HCT116 (cell line): Measurements from ENCODE around the gene LMOD3. TPM values are rescaled to one million over a fixed set of nuclear protein-coding genes. Genes with fewer than 3 reads are reported as not detected.

Experiments used
- ATAC-seq: fragments of 200-7000 bp; cut with Tn5 transposase; 2 replicates; pipeline ENCODE4 v1.9.1; 2020; ENCODE audit warnings: mild to moderate bottlenecking, moderate library complexity
- BruUV-seq: library from RNA; stranded (reverse); fragments of 400-500 nt; replicated peaks from 2 replicates; lab custom pipeline; 2021; lab: Mats Ljungman, UMichigan
- CTCF ChIA-PET: fragments of 300-600 bp; sonication (Branson Sonifier 250); formaldehyde crosslinking; loops from one replicate; lab custom pipeline; 2021; ENCODE audit warnings: antibody characterized with exemption; lab: Charles Lee
- POLR2A ChIA-PET: fragments of 300-600, 350-600 bp; sonication (Branson Sonifier 250); formaldehyde crosslinking; loops from one replicate; lab custom pipeline; 2021; ENCODE audit warnings: antibody characterized with exemption; lab: Charles Lee
- RAD21 ChIA-PET, 2 experiments: fragments of 300-600 bp; sonication (Branson Sonifier 250); formaldehyde crosslinking; loops; one replicate each; lab custom pipeline; 2023; ENCODE audit warnings: low total read pairs in 2 of 2; ENCODE audit not compliant: uncharacterized antibody in 2 of 2, unreplicated experiment in 2 of 2, low non-redundant PET in 1 of 2; lab: Charles Lee
- DNase-seq: peaks from one replicate; pipeline ENCODE4 v3.0.0-alpha.2; 2010; ENCODE audit warnings: low read depth, low spot score
- H2AFZ ChIP-seq: fragments of 200-600 bp; shearing (Covaris generic), sonication (generic); 2 replicates; pipeline ENCODE4 v1.6.1; 2017; ENCODE audit warnings: low read depth, mixed run types, mixed read lengths, antibody characterized with exemption, low read length; ENCODE audit not compliant: poor library complexity, severe bottlenecking
- H3K27ac ChIP-seq: 2 replicates; pipeline ENCODE4 v1.5.1; 2012; ENCODE audit warnings: low read depth, low read length
- H3K27me3 ChIP-seq: fragments of 200-600 bp; sonication (generic); 2 replicates; pipeline ENCODE4 v1.6.1; 2016; ENCODE audit warnings: mixed run types, low read length, mixed read lengths; ENCODE audit not compliant: insufficient read depth
- H3K36me3 ChIP-seq, 2 experiments: fragments of 200-500 bp in 1 of 2; fragments of 200-600 bp in 1 of 2; sonication (Bioruptor generic) in 1 of 2; sonication (generic) in 1 of 2; 2 replicates each; pipeline versions ENCODE4 v1.5.1 to v1.6.1; 2014 to 2016; ENCODE audit warnings: low read length in 2 of 2, inconsistent platforms in 1 of 2, mixed read lengths in 1 of 2, mixed run types in 1 of 2; ENCODE audit not compliant: insufficient read depth in 2 of 2, control insufficient read depth in 1 of 2
- H3K4me1 ChIP-seq, 2 experiments: fragments of 200-600 bp in 1 of 2; sonication (generic) in 1 of 2; 2 replicates each; pipeline versions ENCODE4 v1.5.1 to v1.6.1; 2012 to 2017; ENCODE audit warnings: low read length in 2 of 2, inconsistent platforms in 1 of 2, mild to moderate bottlenecking in 1 of 2, mixed read lengths in 1 of 2, mixed run types in 1 of 2, moderate library complexity in 1 of 2; ENCODE audit not compliant: insufficient read depth in 2 of 2, control insufficient read depth in 1 of 2
- H3K4me2 ChIP-seq: fragments of 200-600 bp; sonication (generic); 2 replicates; pipeline ENCODE4 v1.6.1; 2017; ENCODE audit warnings: mixed run types, low read length, mixed read lengths
- H3K4me3 ChIP-seq, 2 experiments: fragments of 200-600 bp in 1 of 2; sonication (generic) in 1 of 2; replicated peaks in 1 of 2; 2 replicates each; pipeline ENCODE4 v1.5.1; 2011 to 2016; ENCODE audit warnings: low read length in 2 of 2, control low read depth in 1 of 2, low read depth in 1 of 2, mild to moderate bottlenecking in 1 of 2, mixed read lengths in 1 of 2, mixed run types in 1 of 2
- H3K79me2 ChIP-seq: fragments of 200-600 bp; sonication (generic); 2 replicates; pipeline ENCODE4 v1.6.1; 2017; ENCODE audit warnings: mild to moderate bottlenecking, mixed run types, low read length, moderate library complexity, mixed read lengths; ENCODE audit not compliant: insufficient read depth
- H3K9ac ChIP-seq: fragments of 200-600 bp; sonication (generic); 2 replicates; pipeline ENCODE4 v1.6.1; 2016; ENCODE audit warnings: low read length, mixed read lengths
- H3K9me2 ChIP-seq: fragments of 200-600 bp; sonication (generic), shearing (Covaris generic); 2 replicates; pipeline ENCODE4 v1.6.1; 2017; ENCODE audit warnings: mixed run types, mild to moderate bottlenecking, moderate library complexity; ENCODE audit not compliant: insufficient read depth
- H3K9me3 ChIP-seq, 2 experiments: fragments of 200-500 bp in 1 of 2; fragments of 200-600 bp in 1 of 2; sonication (Bioruptor generic) in 1 of 2; sonication (generic) in 1 of 2; 2 replicates each; pipeline ENCODE4 v1.6.1; 2014 to 2017; ENCODE audit warnings: low read length in 2 of 2, mixed read lengths in 2 of 2, inconsistent platforms in 1 of 2, low read depth in 1 of 2, mild to moderate bottlenecking in 1 of 2, mixed run types in 1 of 2, moderate library complexity in 1 of 2; ENCODE audit not compliant: control insufficient read depth in 1 of 2, insufficient read depth in 1 of 2
- H4K20me1 ChIP-seq: fragments of 200-600 bp; sonication (generic), shearing (Covaris generic); 2 replicates; pipeline ENCODE4 v1.6.1; 2017; ENCODE audit warnings: mixed run types, mild to moderate bottlenecking, moderate library complexity; ENCODE audit not compliant: insufficient read depth
- CTCF ChIP-seq, 3 experiments: fragments of 200-600 bp in 1 of 3; sonication (generic) in 1 of 3; IDR thresholded peaks in 2 of 3; conservative IDR thresholded peaks in 1 of 3; 2 replicates each; pipeline ENCODE4 v1.5.1; 2012 to 2017; ENCODE audit warnings: low read depth in 2 of 3, low read length in 2 of 3, antibody characterized with exemption in 1 of 3, borderline replicate concordance in 1 of 3, control low read depth in 1 of 3, mild to moderate bottlenecking in 1 of 3, mixed read lengths in 1 of 3, mixed run types in 1 of 3, moderate library complexity in 1 of 3; ENCODE audit not compliant: insufficient read depth in 1 of 3
- ELF1 ChIP-seq: IDR thresholded peaks from 2 replicates; pipeline ENCODE4 v1.6.1; 2012; ENCODE audit warnings: low read depth, borderline replicate concordance
- FOSL1 ChIP-seq: IDR thresholded peaks from 2 replicates; pipeline ENCODE4 v1.6.1; 2012; ENCODE audit warnings: low read depth
- JUND ChIP-seq: IDR thresholded peaks from 2 replicates; pipeline ENCODE4 v1.6.1; 2012
- MAX ChIP-seq: IDR thresholded peaks from 2 replicates; pipeline ENCODE4 v1.6.1; 2012
- POLR2AphosphoS5 ChIP-seq: IDR thresholded peaks from 2 replicates; pipeline ENCODE4 v1.6.1; 2011; ENCODE audit warnings: mild to moderate bottlenecking, low read depth, low read length, moderate library complexity
- SIN3A ChIP-seq: IDR thresholded peaks from 2 replicates; pipeline ENCODE4 v1.6.1; 2012; ENCODE audit warnings: low read depth
- SP1 ChIP-seq: IDR thresholded peaks from 2 replicates; pipeline ENCODE4 v1.6.1; 2012; ENCODE audit warnings: low read depth
- SRF ChIP-seq: IDR thresholded peaks from 2 replicates; pipeline ENCODE4 v1.6.1; 2012; ENCODE audit warnings: low read depth
- TCF7L2 ChIP-seq: IDR thresholded peaks from 2 replicates; pipeline ENCODE4 v1.7.0; 2011; ENCODE audit warnings: borderline replicate concordance, inconsistent platforms; ENCODE audit not compliant: insufficient read depth, insufficient read length; ENCODE audit errors: extremely low read depth
- ZBTB33 ChIP-seq: IDR thresholded peaks from 2 replicates; pipeline ENCODE4 v1.6.1; 2011; ENCODE audit warnings: mild to moderate bottlenecking, low read length, moderate library complexity; ENCODE audit not compliant: insufficient replicate concordance; ENCODE audit errors: extremely low read depth
- ZNF274 ChIP-seq: fragments of 200-500 bp; sonication (Bioruptor generic); IDR thresholded peaks from 2 replicates; pipeline ENCODE4 v1.6.1; 2014; ENCODE audit warnings: mild to moderate bottlenecking, low read depth, low read length, inconsistent platforms
- intact Hi-C: fragments of 100-400 bp; cut with micrococcal nuclease; formaldehyde crosslinking; loops from 2 replicates; pipeline ENCODE4 v1.10.0; 2022
- total RNA-seq: library from RNA; stranded (reverse); gene quantifications from one replicate; pipeline ENCODE4 v1.2.1, GENCODE V29; 2021; ENCODE audit not compliant: unreplicated experiment

The LMOD3 gene
- total RNA-seq, 1 experiment from 2014 or later, result not detected

GRCh38 chr3:69119681-69120080 lies 2.7 kb downstream of the LMOD3 start:
- DNase-seq, result no peak
- POLR2A ChIA-PET, result no interaction called here

GRCh38 chr3:69119138-69119537 lies 3.3 kb downstream of the LMOD3 start:
- Histone ChIP-seq H3K9ac (no peak overlapping the region), H3K36me3 (no peaks in the 10 kb centered on the region), H4K20me1 (no peaks in the 10 kb centered on the region), H3K27ac (no peak overlapping the region), H3K4me1 (peaks cover 0 to 21% of the 10 kb centered on the region in 2 experiments; a peak in 3 of 4 replicates), H2AFZ (no peak overlapping the region), H3K4me3 (no peak overlapping the region), H3K4me2 (no peak overlapping the region), H3K9me3 (no peaks in the 10 kb centered on the region), H3K9me2 (no peaks in the 10 kb centered on the region), H3K79me2 (no peaks in the 10 kb centered on the region), H3K27me3 (no peaks in the 10 kb centered on the region)
- no peak for TF ChIP-seq MAX
- no peak for TF ChIP-seq SP1
- no peak for TF ChIP-seq SIN3A
- TF ChIP-seq ZBTB33, result no peak
- no peak for TF ChIP-seq POLR2AphosphoS5
- TF ChIP-seq CTCF (IDR thresholded peaks at IDR 0.05 in 2 of 3, conservative IDR thresholded peaks at IDR 0.05 in 1 of 3; ENCODE audit: borderline replicate concordance in 1 of 3, insufficient read depth in 1 of 3, low read depth in 2 of 3, low read length in 2 of 3), result no peak
- no peak for TF ChIP-seq ZNF274
- TF ChIP-seq JUND, result no peak
- TF ChIP-seq ELF1, result no peak
- no peak for TF ChIP-seq TCF7L2
- intact Hi-C loops, result no loop called here
- DNase-seq (no peak), ATAC-seq (no peak)
- POLR2A ChIA-PET, result no interaction called here
- CTCF ChIA-PET, result interaction anchor here (3.2 kb wide), 1 partner anchor 187 kb away, joined by 15 read pairs; no protein-coding TSS in a partner anchor
- RAD21 ChIA-PET, result no interaction called here
- BruUV-seq, result no TSS peak

More at GRCh38 chr3:69119681-69120080, 2.7 kb downstream of the LMOD3 start:
- H4K20me1 ChIP-seq, result no peaks in the 10 kb centered on the region
- no peak overlapping the region for H3K27ac ChIP-seq
- H3K4me1 ChIP-seq, result peaks cover 0 to 21% of the 10 kb centered on the region in 2 experiments; a peak in 3 of 4 replicates
- no peak overlapping the region for H3K9ac ChIP-seq
- intact Hi-C loops, result loop anchor here (2.0 to 5.0 kb wide), 2 partner anchors 551 to 828 kb away; no protein-coding TSS in a partner anchor
- no peaks in the 10 kb centered on the region for H3K36me3 ChIP-seq
- no peaks in the 10 kb centered on the region for H3K9me2 ChIP-seq
- no peaks in the 10 kb centered on the region for H3K79me2 ChIP-seq
- H2AFZ ChIP-seq, result no peak overlapping the region
- H3K4me2 ChIP-seq, result no peak overlapping the region
- H3K9me3 ChIP-seq, result no peaks in the 10 kb centered on the region
- CTCF ChIA-PET, result interaction anchor here (1.0 to 3.2 kb wide), 8 partner anchors 20 to 307 kb away, joined by 3 to 15 read pairs (median 7); partner anchors contain the start of gene TMF1
- RAD21 ChIA-PET, result interaction anchor here in 1 of 2 experiments (0.7 kb wide), 1 partner anchor 41 kb away, joined by 3 read pairs; no protein-coding TSS in a partner anchor
- no peak overlapping the region for H3K4me3 ChIP-seq
- H3K27me3 ChIP-seq, result no peaks in the 10 kb centered on the region
- TF ChIP-seq MAX, result no peak
- TF ChIP-seq ELF1, result no peak
- TF ChIP-seq SRF, result no peak
- TF ChIP-seq FOSL1, result no peak
- no peak for ATAC-seq
- no TSS peak for BruUV-seq
